Body of pancreas (tissue), 4 donors: ENCODE data around the gene ZC2HC1B. TPM values are rescaled to one million over a fixed set of nuclear protein-coding genes. Genes with fewer than 3 reads are reported as not detected.

Source experiments
- ATAC-seq: fragments of 150-250 bp; one replicate; pipeline ENCODE4 v1.9.1; 2016
- DNase-seq, 4 donors: peaks; one replicate each; pipeline ENCODE4 v3.0.0-alpha.2; 2019
- H3K27ac ChIP-seq, 4 donors: fragments of 200-600 bp; sonication (generic); 1 replicate in 3 of 4; 2 replicates in 1 of 4; pipeline versions ENCODE4 v1.5.1 to v1.6.1; 2016 to 2019; ENCODE audit warnings: mild to moderate bottlenecking in 1 of 4, mixed read lengths in 1 of 4, moderate library complexity in 1 of 4
- H3K27me3 ChIP-seq, 2 donors: fragments of 200-600 bp; sonication (generic); one replicate each; pipeline ENCODE4 v1.6.0; 2016; ENCODE audit warnings: mild to moderate bottlenecking in 1 of 2
- H3K36me3 ChIP-seq, 2 donors: fragments of 200-600 bp; sonication (generic); replicated peaks in 1 of 2; 2 replicates each; pipeline ENCODE4 v1.5.1; 2016; ENCODE audit warnings: low read depth in 2 of 2; ENCODE audit not compliant: insufficient read depth in 1 of 2
- H3K4me1 ChIP-seq: fragments of 200-600 bp; sonication (generic); one replicate; pipeline ENCODE4 v1.6.0; 2016
- H3K4me3 ChIP-seq, 2 donors: fragments of 200-600 bp; sonication (generic); 1 replicate in 1 of 2; 2 replicates in 1 of 2; pipeline ENCODE4 v1.5.1; 2016 to 2019
- H3K9me3 ChIP-seq, 3 donors: fragments of 200-600 bp; sonication (generic); 1 replicate in 2 of 3; 2 replicates in 1 of 3; pipeline ENCODE4 v1.5.1; 2016
- POLR2A ChIP-seq, 3 donors: fragments of 450-650 bp; IDR thresholded peaks; one replicate each; pipeline ENCODE4 v1.6.1; 2016; ENCODE audit warnings: antibody characterized with exemption in 3 of 3, mild to moderate bottlenecking in 2 of 3
- WGBS, 2 donors: methylation state at CpG; one replicate each; pipeline ENCODE4 v1.1.5; 2017; 5-methylcytosine and 5-hydroxymethylcytosine counted together
- intact Hi-C: fragments of 100-400 bp; cut with DNase I; formaldehyde crosslinking; loops from one replicate; pipeline ENCODE4 v1.15.1; 2023
- total RNA-seq, 2 donors: library from RNA; depleted of rRNA; stranded (reverse); fragments of >200 nt; gene quantifications; one replicate each; pipeline ENCODE4 v1.1.0, GENCODE V29; 2016
- TF ChIP-seq, protein P1 (sequence below), 7 experiments: fragments of 450-650 bp in 4 of 7; fragments of 200-600 bp in 3 of 7; sonication (generic) in 3 of 7; IDR thresholded peaks; one replicate each; pipeline ENCODE4 v1.5.1; 2016 to 2019; ENCODE audit warnings: antibody characterized with exemption in 7 of 7

ZC2HC1B gene
- total RNA-seq, 2 donors from 2014 or later = not detected

DNA sequence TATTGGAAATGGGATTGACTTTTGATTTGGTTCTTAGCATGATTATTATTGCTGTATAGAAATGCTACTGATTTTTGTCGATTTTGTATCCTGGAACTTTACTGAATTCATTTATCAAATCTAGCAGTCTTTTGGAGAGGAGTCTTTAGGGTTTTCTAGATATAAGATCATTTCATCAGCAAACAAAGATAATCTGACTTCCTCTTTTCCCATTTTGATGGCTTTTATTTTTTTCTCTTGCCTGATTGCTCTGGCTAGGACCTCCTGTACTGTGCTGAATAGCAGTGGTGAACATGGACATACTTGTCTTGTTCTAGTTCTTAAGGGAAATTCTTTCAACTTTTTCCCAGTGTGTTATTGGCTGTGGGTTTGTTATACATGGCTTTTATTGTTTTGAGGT lies 64.6 kb downstream of the ZC2HC1B start:
- no peak for ATAC-seq
- H3K27ac ChIP-seq = no peak overlapping the region
- intact Hi-C loops = no loop called here
- H3K27me3 ChIP-seq = no peaks in the 10 kb centered on the region
- no peaks in the 10 kb centered on the region for H3K4me1 ChIP-seq
- H3K4me3 ChIP-seq = no peak overlapping the region
- no peaks in the 10 kb centered on the region for H3K36me3 ChIP-seq
- H3K9me3 ChIP-seq = no peaks in the 10 kb centered on the region
- no peak for DNase-seq
- TF ChIP-seq, protein P1, sequence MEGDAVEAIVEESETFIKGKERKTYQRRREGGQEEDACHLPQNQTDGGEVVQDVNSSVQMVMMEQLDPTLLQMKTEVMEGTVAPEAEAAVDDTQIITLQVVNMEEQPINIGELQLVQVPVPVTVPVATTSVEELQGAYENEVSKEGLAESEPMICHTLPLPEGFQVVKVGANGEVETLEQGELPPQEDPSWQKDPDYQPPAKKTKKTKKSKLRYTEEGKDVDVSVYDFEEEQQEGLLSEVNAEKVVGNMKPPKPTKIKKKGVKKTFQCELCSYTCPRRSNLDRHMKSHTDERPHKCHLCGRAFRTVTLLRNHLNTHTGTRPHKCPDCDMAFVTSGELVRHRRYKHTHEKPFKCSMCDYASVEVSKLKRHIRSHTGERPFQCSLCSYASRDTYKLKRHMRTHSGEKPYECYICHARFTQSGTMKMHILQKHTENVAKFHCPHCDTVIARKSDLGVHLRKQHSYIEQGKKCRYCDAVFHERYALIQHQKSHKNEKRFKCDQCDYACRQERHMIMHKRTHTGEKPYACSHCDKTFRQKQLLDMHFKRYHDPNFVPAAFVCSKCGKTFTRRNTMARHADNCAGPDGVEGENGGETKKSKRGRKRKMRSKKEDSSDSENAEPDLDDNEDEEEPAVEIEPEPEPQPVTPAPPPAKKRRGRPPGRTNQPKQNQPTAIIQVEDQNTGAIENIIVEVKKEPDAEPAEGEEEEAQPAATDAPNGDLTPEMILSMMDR (IDR thresholded peaks at IDR 0.05) = no peak
- no peak for TF ChIP-seq POLR2A (IDR thresholded peaks at IDR 0.05)
- WGBS, 2 donors = 92 to 96% methylated on average over 1 of the region's 1 CpG

DNA sequence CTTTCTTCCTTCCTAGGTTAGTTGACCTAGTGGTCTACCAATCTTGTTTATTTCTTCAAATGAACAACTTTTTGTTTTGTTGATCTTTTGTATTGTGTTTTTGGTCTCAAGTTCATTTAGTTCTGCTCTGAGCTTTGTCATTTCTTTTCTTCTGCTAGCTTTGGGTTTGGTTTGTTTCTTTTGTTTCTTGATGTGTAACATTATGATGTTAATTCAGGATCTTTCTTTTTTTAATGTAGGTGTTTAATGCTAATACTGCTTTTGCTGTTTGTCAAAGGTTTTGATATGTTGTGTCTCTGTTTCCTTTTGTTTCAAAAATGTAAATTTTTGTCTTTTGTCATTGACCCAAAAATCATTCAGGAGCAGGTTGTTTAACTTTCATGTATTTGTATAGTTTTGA lies 65.7 kb downstream of the ZC2HC1B start:
- no peak for ATAC-seq
- intact Hi-C loops = no loop called here

DNA sequence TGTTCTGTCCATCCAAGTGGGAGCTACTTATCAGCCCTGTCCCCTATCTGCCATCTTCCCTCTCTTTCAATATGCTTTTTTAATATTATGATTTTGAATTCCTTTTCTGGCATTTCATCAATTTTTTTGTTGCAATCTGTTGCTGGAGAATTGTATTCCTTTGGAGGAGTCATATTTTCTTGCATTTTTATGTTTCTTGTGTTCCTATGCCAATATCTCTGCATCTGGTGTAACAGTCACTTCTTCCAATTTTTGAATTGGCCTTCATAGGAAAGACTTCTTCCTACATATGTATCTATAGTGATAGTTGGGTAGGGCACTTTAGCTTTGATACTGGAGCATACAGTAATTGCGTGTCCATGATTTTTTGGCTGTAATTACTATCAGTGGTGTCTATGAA lies 70.1 kb downstream of the ZC2HC1B start:
- no peaks in the 10 kb centered on the region for H3K27me3 ChIP-seq
- no peak for ATAC-seq
- WGBS, 2 donors = 84 to 88% methylated on average over 1 of the region's 1 CpG

More for the DNA sequence above, 65.7 kb downstream of the ZC2HC1B start:
- H3K36me3 ChIP-seq = no peaks in the 10 kb centered on the region
- no peaks in the 10 kb centered on the region for H3K27me3 ChIP-seq
- no peaks in the 10 kb centered on the region for H3K4me1 ChIP-seq
- no peaks in the 10 kb centered on the region for H3K9me3 ChIP-seq
- no peak overlapping the region for H3K4me3 ChIP-seq
- H3K27ac ChIP-seq = no peak overlapping the region
- DNase-seq = no peak
- TF ChIP-seq, protein P1 (IDR thresholded peaks at IDR 0.05) = no peak
- TF ChIP-seq POLR2A (IDR thresholded peaks at IDR 0.05) = no peak

DNA sequence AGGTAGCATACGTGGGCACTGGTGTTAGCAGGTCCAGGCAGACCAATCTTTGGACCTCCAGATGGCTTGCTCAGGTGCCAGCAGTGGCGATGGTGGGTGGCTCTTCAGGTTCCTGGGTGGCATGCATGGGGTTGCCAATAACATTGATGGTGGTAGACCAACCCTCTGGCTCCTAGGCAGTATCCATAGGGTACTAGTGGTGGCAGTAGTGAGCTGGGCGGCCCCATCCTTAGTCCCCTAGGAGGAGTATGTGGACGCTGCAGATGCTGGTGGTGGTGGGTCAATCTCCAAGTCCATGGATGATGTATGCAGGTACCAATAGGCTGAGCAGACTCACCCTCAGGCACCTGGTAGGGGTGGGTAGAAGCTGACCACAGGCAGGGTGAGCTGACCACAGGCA lies 70.6 kb downstream of the ZC2HC1B start:
- WGBS, 2 donors = 87 to 89% methylated on average over 3 to 4 of the region's 4 CpGs
- intact Hi-C loops = no loop called here
- no peak for ATAC-seq

More for the DNA sequence above, 70.1 kb downstream of the ZC2HC1B start:
- H3K4me1 ChIP-seq = no peaks in the 10 kb centered on the region
- no peak for DNase-seq
- H3K4me3 ChIP-seq = no peak overlapping the region
- no peak for TF ChIP-seq POLR2A (IDR thresholded peaks at IDR 0.05)
- TF ChIP-seq, protein P1 (IDR thresholded peaks at IDR 0.05) = no peak
- H3K9me3 ChIP-seq = no peaks in the 10 kb centered on the region
- H3K27ac ChIP-seq = no peak overlapping the region
- H3K36me3 ChIP-seq = no peaks in the 10 kb centered on the region
- intact Hi-C loops = no loop called here

DNA sequence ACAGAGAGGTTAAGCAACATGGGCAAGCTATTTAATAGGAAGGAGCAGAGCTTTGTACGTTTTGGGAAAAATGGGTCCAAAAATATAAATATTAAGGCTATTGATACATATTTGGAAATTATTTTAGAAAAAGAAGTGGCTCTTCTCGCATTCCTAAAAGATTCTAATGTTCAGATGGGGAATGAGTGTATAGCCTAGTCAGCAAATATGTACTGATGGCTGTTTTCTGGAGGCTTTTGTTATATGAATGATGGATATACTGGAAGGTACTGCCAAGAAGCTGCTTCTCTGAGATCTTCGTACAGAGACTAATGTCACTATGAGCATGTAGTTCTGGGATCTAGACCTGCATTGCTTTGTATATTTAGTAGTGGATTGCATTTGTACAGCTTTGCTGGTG lies 72.1 kb downstream of the ZC2HC1B start:
- Histone ChIP-seq H3K27me3 (no peaks in the 10 kb centered on the region), H3K27ac (no peak overlapping the region), H3K36me3 (no peaks in the 10 kb centered on the region), H3K4me3 (no peak overlapping the region), H3K4me1 (peaks cover 3% of the 10 kb centered on the region), H3K9me3 (no peaks in the 10 kb centered on the region)
- intact Hi-C loops = no loop called here
- WGBS, 2 donors = 73 to 74% methylated on average over 3 of the region's 3 CpGs
- no peak for ATAC-seq
- TF ChIP-seq, protein P1 (IDR thresholded peaks at IDR 0.05) = no peak
- TF ChIP-seq POLR2A (IDR thresholded peaks at IDR 0.05) = no peak
- DNase-seq = no peak

More for the DNA sequence above, 70.6 kb downstream of the ZC2HC1B start:
- Histone ChIP-seq H3K4me3 (no peak overlapping the region), H3K36me3 (no peaks in the 10 kb centered on the region), H3K27me3 (no peaks in the 10 kb centered on the region), H3K27ac (no peak overlapping the region), H3K4me1 (no peaks in the 10 kb centered on the region), H3K9me3 (no peaks in the 10 kb centered on the region)
- no peak for TF ChIP-seq POLR2A (IDR thresholded peaks at IDR 0.05)
- TF ChIP-seq, protein P1 (IDR thresholded peaks at IDR 0.05) = no peak
- DNase-seq = no peak
